Measurements from ENCODE around the gene CTSA.
"Not testable (repeated sequence)": the region's sequence is repeated elsewhere in the genome, so short reads cannot be mapped to it uniquely, and the experiment has no call there.

The CTSA gene

GRCh38 chr20:45918779-45919537, 27.8 kb downstream of the CTSA start:
- no peak for FAIRE-seq

GRCh38 chr20:45919542-45920399, 28.6 kb downstream of the CTSA start:
- FAIRE-seq: no peak

DNA sequence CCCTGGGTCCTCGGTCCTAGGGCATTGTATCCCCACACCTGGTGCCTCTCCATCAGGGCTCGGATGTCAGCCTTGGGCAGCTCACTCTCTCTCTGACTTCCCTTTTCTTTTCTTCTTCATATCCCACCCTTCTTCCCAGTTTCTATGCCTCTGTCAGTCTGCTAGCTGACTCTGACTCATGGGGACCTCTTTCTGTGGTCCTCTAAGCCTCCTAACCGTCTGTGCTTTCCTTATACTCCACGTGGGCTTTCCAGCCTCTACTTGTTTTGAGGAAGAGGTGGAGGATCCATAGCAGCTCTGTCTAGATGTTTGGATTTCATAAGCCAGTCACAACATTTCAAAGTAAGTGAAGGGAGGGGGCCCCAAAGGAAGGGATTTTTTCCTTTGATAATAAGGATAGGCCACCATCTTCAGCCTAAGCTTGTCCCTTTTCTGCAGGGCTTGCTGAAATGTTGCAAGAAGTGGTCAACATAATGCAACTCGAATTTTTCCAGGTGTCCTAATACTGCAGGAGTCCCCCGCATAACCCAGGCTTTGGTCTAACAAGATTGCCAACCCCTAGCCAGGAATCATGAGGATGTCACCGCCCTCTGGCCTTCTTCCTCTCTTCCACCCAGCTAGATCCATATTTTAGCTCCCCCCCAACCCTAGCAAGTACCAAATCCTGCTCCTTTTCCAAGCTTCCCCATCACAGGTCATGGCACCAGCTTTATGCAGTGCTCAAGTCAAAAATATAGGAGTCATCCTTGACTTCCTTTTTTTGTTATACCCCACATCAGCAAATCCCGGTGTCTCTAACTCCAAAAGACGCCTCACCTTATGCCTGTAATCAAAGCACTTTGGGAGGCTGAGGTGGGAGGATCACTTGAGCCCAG, 29.6 kb downstream of the CTSA start:
- no peak for FAIRE-seq

- FAIRE-seq: no peak
Observed at GRCh38 chr20:45921337-45922189, 30.4 kb downstream of the CTSA start.

- no peak for FAIRE-seq
Observed at GRCh38 chr20:45924391-45925261, 33.5 kb downstream of the CTSA start.

- no peak for FAIRE-seq
Observed at GRCh38 chr20:45925821-45926506, 34.8 kb downstream of the CTSA start.

- FAIRE-seq: no peak
Observed at GRCh38 chr20:45926731-45927070, 35.6 kb downstream of the CTSA start.

DNA sequence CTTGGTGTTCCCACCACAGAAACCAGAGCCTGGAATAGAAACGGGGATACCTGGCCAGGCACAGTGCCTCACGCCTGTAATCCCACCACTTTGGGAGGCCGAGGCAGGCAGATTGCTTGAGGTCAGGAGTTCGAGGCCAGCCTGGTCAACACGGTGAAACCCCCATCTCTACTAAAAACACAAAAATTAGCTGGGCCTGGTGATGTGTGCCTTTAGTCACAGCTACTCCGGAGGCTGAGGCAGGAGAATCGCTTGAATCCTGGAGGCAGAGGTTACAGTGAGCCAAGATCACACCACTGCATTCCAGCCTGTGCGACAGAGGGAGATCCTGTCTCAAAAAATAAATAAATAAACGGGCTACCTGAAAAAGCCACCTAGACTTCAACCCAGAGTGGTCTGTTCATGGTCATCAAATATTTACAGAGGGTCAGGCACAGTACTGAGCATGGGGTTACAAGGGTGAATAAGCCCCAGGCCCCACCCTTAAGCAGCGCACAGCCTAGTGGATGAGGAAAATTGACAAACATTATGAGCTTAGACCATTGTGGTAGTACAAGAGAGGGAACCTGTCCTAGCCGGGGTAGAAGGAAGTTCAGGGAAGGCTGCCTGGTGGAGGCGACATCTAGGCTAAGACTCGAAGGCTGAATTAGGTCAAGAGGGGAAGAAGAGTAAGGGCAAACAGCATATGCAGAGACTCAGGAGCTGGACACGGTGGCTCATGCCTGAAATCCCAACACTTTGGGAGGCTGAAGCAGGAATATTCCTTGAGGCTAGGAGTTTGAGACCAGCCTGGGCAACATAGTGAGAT, 36.1 kb downstream of the CTSA start:
- FAIRE-seq: no peak

DNA sequence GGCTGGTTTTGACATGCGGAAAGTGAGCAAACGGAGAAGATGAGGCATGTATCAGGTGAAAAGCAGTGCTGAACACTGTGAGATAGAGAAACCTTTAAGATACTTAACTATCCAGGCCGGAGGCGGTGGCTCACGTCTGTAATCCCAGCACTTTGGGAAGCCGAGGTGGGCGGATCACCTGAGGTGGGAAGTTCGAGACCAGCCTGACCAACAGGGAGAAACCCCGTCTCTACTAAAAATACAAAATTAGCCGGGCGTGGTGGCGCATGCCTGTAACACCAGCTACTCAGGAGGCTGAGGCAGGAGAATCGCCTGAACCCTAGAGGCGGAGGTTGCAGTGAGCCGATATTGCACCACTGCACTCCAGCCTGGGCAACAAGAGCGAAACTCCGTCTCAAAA, 40.5 kb downstream of the CTSA start:
- FAIRE-seq: not testable (repeated sequence)

- no peak for FAIRE-seq
Observed at GRCh38 chr20:45933266-45934045, 42.3 kb downstream of the CTSA start.

DNA sequence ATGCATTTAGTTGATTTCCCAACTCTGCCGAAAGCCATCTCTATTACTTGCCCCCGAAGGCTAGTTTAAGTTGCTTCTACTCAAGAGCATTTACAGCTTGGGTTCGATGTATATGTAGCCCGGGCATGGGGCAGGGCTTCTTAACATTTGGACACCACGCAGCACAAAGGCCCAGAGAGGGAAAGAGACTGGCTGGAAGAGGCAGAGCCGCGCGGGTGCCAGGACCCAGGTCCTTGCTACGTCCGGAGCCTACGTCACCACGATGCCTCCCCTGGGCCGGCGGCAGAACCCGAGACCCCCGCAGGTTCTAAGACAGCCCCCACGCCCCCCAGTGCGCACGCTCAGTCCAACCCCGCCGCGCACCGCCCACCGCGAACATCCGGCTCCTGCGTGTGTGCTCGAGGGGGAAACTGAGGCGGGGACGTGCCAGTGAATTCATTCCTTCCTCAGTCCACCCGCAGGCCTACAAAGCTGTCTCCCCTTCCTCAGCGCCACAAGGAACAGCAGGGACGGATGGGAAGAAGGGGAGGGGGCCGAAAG, 43.0 kb downstream of the CTSA start:
- no peak for FAIRE-seq

DNA sequence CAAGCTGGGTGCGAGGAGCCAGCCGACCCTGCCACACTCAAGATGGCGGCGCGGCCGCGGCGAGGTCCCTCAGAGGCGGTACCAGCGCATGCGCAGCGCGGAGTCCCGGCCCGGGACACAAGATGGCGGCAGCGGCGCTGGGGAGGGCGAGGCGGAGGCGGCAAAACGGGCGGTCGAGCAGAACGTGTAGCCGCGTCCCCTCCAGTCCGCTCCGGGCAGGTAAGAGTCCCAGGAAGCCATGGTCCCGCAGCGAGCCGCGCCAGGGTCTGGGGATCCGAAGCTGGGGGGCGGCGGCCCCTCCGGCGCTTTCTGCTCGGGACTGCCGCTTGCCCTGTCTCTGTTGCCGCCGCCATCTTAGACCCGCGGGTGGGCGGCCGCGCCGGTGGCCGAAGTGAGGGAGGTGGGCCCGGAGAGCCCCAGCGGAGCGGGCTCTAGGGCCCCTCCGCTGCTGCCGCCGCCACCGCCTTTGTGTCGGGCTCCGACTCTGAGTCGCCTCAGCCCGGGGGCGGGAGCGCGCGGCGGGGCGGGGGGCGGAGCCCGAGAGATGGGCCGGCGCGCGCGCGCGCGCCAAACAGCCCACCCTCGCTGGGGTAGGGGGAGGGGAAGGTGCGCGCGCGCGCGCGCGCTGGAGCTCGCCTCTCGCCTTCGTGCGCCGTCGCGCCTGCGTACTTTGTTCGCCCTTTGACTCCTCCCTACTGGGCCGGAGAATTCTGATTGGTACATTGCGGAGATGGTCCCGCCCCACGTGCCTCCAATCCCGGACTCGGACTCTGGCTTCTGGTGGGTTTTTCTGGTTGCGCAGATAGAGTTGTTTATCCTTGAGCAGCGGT, 43.7 kb downstream of the CTSA start, which contains the start of gene PCIF1:
Gene PCIF1, plus strand, starts transcription at position 98 of the 830 bp plus-strand sequence. CDS start 4,317 bp downstream, outside the sequence.
- no peak for FAIRE-seq

DNA sequence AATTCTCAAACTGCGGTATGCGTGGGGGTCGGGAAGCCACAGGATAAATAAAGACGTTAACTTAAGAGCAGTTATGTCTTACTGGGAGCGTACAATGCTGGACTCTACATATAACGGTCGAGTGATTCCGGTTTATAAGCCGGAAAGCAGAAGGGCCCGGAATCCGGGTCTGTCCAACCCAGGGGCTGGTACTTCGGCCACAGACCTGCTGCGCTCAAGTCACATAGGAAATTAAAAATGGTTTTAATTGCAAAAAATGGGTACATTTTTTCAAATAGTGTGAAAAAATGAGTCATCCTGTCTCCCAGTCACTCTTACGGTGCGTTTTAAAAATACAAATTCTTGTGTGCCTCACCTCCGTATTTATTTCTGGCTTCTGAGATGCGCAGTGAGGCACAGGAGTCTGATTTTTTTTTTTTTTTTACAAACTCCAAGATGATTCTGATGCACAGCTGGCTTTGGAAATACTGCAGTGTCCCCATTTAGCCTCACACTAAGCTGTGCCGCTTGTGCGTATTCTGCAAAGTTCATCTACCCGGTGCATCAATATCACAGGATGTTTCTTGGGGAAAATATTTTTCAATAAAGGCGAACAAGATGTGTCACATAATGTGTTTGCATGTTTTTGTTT, 44.4 kb downstream of the CTSA start:
- no peak for FAIRE-seq

- FAIRE-seq: no peak
Observed at GRCh38 chr20:45937765-45938164, 46.6 kb downstream of the CTSA start.

GRCh38 chr20:45938727-45939438, 47.7 kb downstream of the CTSA start:
- no peak for FAIRE-seq

DNA sequence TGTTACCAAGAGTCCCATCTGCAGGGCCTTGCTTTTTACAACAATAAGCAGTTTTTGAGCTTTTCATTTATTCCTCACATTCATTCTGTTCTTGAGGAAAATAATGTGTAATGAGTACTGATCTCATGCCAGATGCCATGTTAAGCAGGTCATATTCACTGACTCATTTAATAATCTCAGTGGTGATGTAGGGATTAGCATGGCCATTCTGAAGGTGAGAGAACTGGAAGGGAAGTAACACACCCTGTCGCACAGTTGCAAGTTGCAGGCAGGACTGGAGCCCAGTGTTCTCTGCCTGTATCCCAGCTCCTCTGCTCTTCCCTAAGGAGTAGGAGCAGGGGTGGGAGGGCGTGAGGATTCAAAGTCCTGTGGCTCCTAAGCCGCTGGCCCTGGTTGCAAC, 48.9 kb downstream of the CTSA start:
- no peak for FAIRE-seq

Data from colon (tissue), 2 donors.